ENCODE data around the gene PSMA8.
"Not testable (repeated sequence)": the region's sequence is repeated elsewhere in the genome, so short reads cannot be mapped to it uniquely, and the experiment has no call there.

Gene PSMA8

GRCh38 chr18:26091047-26091630, 42.5 kb upstream of the PSMA8 start:
- H3K4me3 ChIP-seq (ENCODE audit: low read depth, low read length) = peak overlapping the region; percentile 98
- peak; percentile 89 for DNase-seq (ENCODE audit: low read depth)
- no peak for TF ChIP-seq CTCF (IDR thresholded peaks at IDR 0.05; ENCODE audit: insufficient read depth, low read depth, low read length, missing control alignments)

GRCh38 chr18:26096852-26097251, 36.8 kb upstream of the PSMA8 start:
- TF ChIP-seq CTCF (IDR thresholded peaks at IDR 0.05; ENCODE audit: insufficient read depth, low read depth, low read length, missing control alignments) = no peak
- no peak for DNase-seq (ENCODE audit: low read depth)
- no peak overlapping the region for H3K4me3 ChIP-seq (ENCODE audit: low read depth, low read length)

- TF ChIP-seq CTCF (IDR thresholded peaks at IDR 0.05; ENCODE audit: insufficient read depth, low read depth, low read length, missing control alignments) = no peak
- no peak overlapping the region for H3K4me3 ChIP-seq (ENCODE audit: low read depth, low read length)
- no peak for DNase-seq (ENCODE audit: low read depth)
Observed at GRCh38 chr18:26097563-26097962, 36.1 kb upstream of the PSMA8 start.

GRCh38 chr18:26103579-26103978, 30.1 kb upstream of the PSMA8 start:
- DNase-seq (ENCODE audit: low read depth) = peak; percentile 60
- H3K4me3 ChIP-seq (ENCODE audit: low read depth, low read length) = no peak overlapping the region
- peak; percentile 40 for TF ChIP-seq CTCF (IDR thresholded peaks at IDR 0.05; ENCODE audit: insufficient read depth, low read depth, low read length, missing control alignments)

- H3K4me3 ChIP-seq (ENCODE audit: low read depth, low read length) = no peak overlapping the region
- TF ChIP-seq CTCF (IDR thresholded peaks at IDR 0.05; ENCODE audit: insufficient read depth, low read depth, low read length, missing control alignments) = no peak
- no peak for DNase-seq (ENCODE audit: low read depth)
Observed at GRCh38 chr18:26104035-26104434, 29.6 kb upstream of the PSMA8 start.

GRCh38 chr18:26119246-26119645, 14.4 kb upstream of the PSMA8 start:
- no peak for TF ChIP-seq CTCF (IDR thresholded peaks at IDR 0.05; ENCODE audit: insufficient read depth, low read depth, low read length, missing control alignments)
- no peak for DNase-seq (ENCODE audit: low read depth)
- no peak overlapping the region for H3K4me3 ChIP-seq (ENCODE audit: low read depth, low read length)

GRCh38 chr18:26121476-26121875, 12.2 kb upstream of the PSMA8 start:
- H3K4me3 ChIP-seq (ENCODE audit: low read depth, low read length) = no peak overlapping the region
- DNase-seq (ENCODE audit: low read depth) = no peak
- TF ChIP-seq CTCF (IDR thresholded peaks at IDR 0.05; ENCODE audit: insufficient read depth, low read depth, low read length, missing control alignments) = no peak

- H3K4me3 ChIP-seq (ENCODE audit: low read depth, low read length); DNase-seq (ENCODE audit: low read depth): not testable (repeated sequence)
Observed at GRCh38 chr18:26121994-26122393, 11.7 kb upstream of the PSMA8 start.
